GM10266 (cell line): ENCODE results near the gene MSI2.

Experiments
- DNase-seq: peaks from one replicate; pipeline ENCODE4 v3.0.0; 2012; ENCODE audit errors: extremely low spot score
- TF ChIP-seq, protein P1 (sequence below): IDR thresholded peaks from 2 replicates; pipeline ENCODE4 v1.5.1; 2012; ENCODE audit warnings: mild to moderate bottlenecking, low read depth; ENCODE audit not compliant: control insufficient read depth, insufficient read depth; ENCODE audit errors: missing control alignments

The MSI2 gene

DNA sequence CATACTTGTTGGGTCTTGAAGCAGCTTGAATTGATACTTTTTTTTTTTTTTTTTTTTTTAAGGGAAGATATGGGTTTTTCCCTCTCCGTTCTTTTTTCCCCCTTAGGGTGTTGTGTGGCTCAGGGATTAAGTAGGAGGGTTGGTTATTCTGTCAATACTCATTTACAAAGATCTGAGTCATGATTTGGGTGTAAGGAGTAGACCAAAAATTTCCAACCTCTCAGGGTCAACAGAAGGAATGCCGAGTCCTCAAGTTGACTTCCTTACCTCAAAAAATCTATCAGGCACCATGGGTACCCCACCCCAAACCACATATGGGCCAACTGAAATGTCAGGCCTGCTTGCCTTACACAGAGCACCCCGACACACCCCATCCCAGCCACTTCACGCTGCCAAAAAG, 258.3 kb downstream of the MSI2 start:
- TF ChIP-seq, protein P1, sequence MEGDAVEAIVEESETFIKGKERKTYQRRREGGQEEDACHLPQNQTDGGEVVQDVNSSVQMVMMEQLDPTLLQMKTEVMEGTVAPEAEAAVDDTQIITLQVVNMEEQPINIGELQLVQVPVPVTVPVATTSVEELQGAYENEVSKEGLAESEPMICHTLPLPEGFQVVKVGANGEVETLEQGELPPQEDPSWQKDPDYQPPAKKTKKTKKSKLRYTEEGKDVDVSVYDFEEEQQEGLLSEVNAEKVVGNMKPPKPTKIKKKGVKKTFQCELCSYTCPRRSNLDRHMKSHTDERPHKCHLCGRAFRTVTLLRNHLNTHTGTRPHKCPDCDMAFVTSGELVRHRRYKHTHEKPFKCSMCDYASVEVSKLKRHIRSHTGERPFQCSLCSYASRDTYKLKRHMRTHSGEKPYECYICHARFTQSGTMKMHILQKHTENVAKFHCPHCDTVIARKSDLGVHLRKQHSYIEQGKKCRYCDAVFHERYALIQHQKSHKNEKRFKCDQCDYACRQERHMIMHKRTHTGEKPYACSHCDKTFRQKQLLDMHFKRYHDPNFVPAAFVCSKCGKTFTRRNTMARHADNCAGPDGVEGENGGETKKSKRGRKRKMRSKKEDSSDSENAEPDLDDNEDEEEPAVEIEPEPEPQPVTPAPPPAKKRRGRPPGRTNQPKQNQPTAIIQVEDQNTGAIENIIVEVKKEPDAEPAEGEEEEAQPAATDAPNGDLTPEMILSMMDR: no peak
- no peak for DNase-seq

DNA sequence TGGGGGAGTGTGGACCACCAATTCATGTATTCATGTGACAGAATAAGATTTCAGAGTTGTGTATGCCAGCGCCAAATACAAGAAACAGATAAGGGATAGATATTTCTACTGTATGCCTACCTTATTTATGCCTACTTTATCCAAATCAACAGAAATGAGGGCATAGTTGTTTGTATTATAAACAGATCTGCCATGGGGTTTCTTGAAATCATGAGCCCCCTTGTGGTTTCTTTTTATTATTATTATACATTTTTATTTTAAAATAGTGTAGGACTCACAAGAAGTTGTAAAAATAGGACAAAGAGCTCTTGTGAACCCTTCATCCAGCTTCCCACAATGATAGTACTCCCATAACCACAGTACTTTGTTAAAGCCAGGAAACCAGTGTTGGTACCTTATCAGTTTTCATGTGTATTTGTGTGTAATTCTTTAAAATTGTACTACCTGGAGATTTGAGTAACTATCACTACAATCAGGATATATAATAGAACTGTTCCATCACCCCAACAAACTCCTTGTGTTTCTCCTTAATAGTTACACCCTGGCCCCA, 259.4 kb downstream of the MSI2 start:
- TF ChIP-seq, protein P1: no peak
- DNase-seq: no peak

DNA sequence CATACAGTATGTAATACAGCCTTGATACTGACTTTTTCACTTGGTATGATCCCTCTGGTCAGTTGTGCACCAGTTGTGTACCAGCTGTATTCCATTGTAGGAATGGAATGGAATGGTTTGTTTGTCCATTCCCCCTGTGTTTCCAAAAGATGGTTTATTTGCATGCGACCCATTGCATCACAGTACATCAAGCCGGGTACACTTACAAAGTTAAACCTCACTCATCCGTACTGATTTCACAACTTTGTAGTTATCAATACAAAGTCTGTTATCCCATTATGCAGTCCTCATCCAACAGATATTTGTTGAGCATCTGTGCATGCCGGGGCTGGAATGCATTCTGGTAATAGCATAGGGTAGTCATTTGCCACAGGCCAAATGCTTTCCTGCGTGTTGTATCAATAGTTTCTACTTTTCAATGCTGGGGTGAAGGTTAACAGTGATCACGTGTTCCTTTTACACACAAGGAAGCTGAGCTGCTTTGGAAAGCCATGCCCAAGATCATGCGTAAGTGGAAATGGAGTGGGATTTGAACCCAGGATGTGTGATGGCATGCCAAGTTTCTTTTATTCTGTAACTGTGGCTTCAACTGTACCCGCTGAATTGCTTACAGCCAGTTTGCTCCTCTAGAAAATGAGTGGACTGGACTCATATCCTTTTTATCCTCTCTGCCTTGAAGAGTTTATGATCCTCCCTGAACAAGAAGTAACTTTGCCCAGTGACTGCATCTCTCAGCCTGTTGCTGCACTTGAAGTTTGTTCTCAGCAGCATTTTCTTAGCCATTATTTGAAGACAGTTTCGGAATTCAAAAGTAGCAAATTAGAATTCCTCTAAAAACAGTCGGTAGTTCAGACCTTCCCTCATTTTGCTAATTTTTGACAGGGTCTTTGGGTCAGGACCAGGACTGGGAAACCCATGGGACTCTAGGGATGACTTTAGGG, 260.2 kb downstream of the MSI2 start:
- TF ChIP-seq, protein P1: no peak
- no peak for DNase-seq

DNA sequence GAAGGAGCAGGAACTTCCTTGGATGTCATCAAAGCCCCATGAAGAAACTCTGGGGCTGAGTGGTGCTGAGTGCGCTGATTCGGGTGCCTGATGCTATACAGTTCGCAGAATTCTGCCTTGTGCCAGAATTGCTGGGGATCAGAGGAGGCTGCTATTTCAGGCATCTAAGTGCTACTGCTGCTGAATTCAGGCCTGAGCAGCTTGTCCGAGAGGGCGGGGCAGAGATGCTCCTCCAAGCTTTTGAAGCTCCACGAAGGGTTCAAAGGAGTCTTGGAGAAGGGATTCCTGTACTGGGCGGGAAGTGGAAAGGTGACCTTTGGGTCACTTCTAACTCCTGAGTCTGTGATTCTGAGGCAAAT, 260.9 kb downstream of the MSI2 start:
- TF ChIP-seq, protein P1: no peak
- no peak for DNase-seq

DNA sequence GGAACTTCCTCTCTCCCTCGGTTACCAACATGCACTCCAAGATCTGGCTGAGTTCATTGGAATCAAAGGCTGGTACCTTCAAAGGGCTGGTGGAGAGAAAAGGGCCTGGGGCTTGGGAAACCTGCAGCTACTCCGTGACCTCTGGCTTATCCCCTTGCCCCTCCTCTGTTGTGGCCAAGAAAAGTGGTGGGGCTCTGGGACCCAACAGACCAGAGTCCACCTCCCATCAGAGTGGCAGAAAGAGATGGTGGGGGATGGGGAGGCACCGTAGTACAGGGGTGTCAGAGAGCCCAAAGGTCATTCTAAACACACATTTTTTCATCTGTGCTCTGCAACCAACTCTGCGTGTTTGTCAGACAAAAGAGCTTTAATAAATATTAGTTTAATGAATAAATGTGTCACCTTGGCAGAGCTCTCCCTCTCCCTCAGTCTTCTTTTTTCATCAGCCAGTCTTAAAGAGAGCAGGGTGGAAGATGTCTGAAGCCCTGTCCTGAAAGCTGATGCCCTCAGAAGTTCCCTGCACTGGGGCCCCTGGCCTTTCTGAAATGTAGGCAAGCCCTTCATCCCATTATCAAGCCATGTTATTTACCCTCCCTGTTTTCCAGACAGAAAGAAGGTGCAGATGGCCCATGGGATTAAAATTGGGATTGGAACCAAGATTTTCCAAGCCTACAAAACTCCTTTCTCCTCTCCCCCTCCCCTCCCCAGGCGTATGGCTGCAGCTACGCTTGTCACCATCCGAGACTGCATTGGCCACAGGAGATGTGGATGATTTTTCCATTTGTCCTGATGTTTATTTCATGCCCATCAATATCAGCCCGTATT, 261.5 kb downstream of the MSI2 start:
- DNase-seq: no peak
- TF ChIP-seq, protein P1: no peak

DNA sequence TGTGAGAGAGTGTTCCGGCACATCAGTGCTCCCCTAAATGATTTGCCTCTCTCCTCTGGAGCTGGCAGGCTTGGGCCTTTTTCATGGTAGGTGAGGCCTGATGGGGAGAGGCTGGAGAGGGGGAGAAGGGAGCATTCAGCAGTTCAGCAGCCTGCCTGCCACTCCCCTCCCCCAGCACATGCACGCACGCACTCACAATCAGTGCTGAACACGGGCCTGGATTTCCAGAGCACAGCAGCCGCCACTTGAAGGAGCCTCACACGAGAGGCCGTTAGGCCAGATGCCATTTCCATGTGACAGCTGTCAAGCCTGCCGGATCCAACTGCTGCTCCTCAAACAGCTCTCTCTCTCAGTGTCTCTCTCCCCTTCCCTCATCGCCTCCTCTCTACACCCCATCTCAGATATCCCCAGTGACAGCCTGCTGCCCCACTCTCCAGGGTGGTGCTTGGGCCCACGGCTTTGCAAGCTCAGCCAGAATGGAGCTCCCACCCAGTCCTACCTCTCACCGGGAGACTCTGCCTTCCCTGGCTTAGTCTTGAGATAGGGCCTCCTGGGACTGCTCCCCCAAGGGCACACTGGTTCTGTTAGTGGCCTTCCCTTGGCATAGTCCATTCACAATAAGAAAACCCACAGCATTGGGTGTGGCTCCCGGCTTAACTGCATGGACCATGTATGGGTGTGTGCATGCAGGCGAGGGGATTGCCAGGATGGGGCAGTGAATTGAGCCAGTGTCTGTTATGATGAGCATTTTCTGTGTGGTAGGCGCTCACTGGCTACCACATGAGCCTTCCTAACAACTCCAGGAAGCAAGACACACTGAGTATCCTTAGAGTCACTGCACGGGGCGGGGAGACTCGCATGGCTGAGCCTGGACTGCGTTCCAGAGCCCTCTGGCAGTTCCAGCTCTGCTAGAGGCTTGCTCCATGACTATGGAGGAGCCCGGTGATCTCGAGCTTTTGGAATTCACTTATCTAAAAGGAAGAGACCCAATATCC, 262.6 kb downstream of the MSI2 start:
- DNase-seq: no peak
- TF ChIP-seq, protein P1: no peak
